SKM-1 (cell line): ENCODE data around the gene NOP56.
A peak's percentile ranks its signal among the peaks of the same experiment; 100 is the strongest.

Source experiments
- DNase-seq: peaks from one replicate; lab custom pipeline; 2025; ENCODE audit not compliant: unreplicated experiment; lab: John Stamatoyannopoulos, UW

NOP56 gene

GRCh38 chr20:2640260-2640659, 12.2 kb upstream of the NOP56 start:
- no peak for DNase-seq

- no peak for DNase-seq
Measured at GRCh38 chr20:2640899-2641298, 11.5 kb upstream of the NOP56 start.

- no peak for DNase-seq
Measured at GRCh38 chr20:2643708-2644107, 8.7 kb upstream of the NOP56 start.

- DNase-seq, result no peak
Measured at GRCh38 chr20:2652724-2653555, 508 bp downstream of the NOP56 start.

- no peak for DNase-seq
Measured at GRCh38 chr20:2653556-2654383, 1.3 kb downstream of the NOP56 start.

GRCh38 chr20:2654384-2654822, 2.0 kb downstream of the NOP56 start:
- DNase-seq, result no peak

GRCh38 chr20:2654831-2655230, 2.4 kb downstream of the NOP56 start:
- DNase-seq, result no peak

- no peak for DNase-seq
Measured at GRCh38 chr20:2655331-2656116, 3.1 kb downstream of the NOP56 start.

GRCh38 chr20:2656471-2657117, 4.2 kb downstream of the NOP56 start:
- DNase-seq, result no peak

- no peak for DNase-seq
Measured at GRCh38 chr20:2657241-2657640, 4.8 kb downstream of the NOP56 start.

GRCh38 chr20:2657674-2658073, 5.2 kb downstream of the NOP56 start:
- no peak for DNase-seq

GRCh38 chr20:2658414-2659354, 6.3 kb downstream of the NOP56 start:
- no peak for DNase-seq

GRCh38 chr20:2659547-2659946, 7.1 kb downstream of the NOP56 start:
- no peak for DNase-seq

- no peak for DNase-seq
Measured at GRCh38 chr20:2663364-2663886, 11.0 kb downstream of the NOP56 start.

GRCh38 chr20:2663887-2664719, 11.7 kb downstream of the NOP56 start, which contains the start of gene IDH3B:
Gene IDH3B (minus strand): TSS chr20:2664216. CDS start chr20:2664188, 28 bp downstream.
- DNase-seq, result peak; percentile 37

GRCh38 chr20:2671977-2672376, 19.5 kb downstream of the NOP56 start:
- DNase-seq, result no peak

GRCh38 chr20:2672446-2672845, 20.0 kb downstream of the NOP56 start:
- DNase-seq, result no peak

- DNase-seq, result no peak
Measured at GRCh38 chr20:2673453-2673852, 21.0 kb downstream of the NOP56 start.
